Osteoblast (primary cell): ENCODE results near the gene RFK. TPM values are rescaled to one million over a fixed set of nuclear protein-coding genes. Genes with fewer than 3 reads are reported as not detected.

Experiments
- DNase-seq: peaks from one replicate; pipeline ENCODE4 v3.0.0; 2011; ENCODE audit warnings: low spot score, mixed read lengths; ENCODE audit not compliant: insufficient read length; ENCODE audit errors: missing footprints
- H2AFZ ChIP-seq: 2 replicates; pipeline ENCODE4 v1.6.0; 2011; ENCODE audit warnings: mild to moderate bottlenecking, low read length
- H3K27ac ChIP-seq: 2 replicates; pipeline ENCODE4 v1.5.1; 2011; ENCODE audit warnings: mild to moderate bottlenecking, low read depth, low read length, moderate library complexity
- H3K27me3 ChIP-seq: 2 replicates; pipeline ENCODE4 v1.6.0; 2012; ENCODE audit warnings: mild to moderate bottlenecking, control low read depth, inconsistent platforms, low read length, moderate library complexity; ENCODE audit not compliant: insufficient read depth
- H3K36me3 ChIP-seq: 2 replicates; pipeline ENCODE4 v1.5.1; 2011; ENCODE audit warnings: mild to moderate bottlenecking, low read length, control low read depth, moderate library complexity; ENCODE audit not compliant: insufficient read depth
- H3K4me1 ChIP-seq: 2 replicates; pipeline ENCODE4 v1.5.1; 2011; ENCODE audit warnings: mild to moderate bottlenecking, low read length, control low read depth, moderate library complexity; ENCODE audit not compliant: insufficient read depth
- H3K4me2 ChIP-seq: 2 replicates; pipeline ENCODE4 v1.6.0; 2011; ENCODE audit warnings: mild to moderate bottlenecking, low read length; ENCODE audit not compliant: insufficient read depth
- H3K4me3 ChIP-seq: fragments of 200-600 bp; sonication (generic); 3 replicates; pipeline ENCODE4 v1.5.1; 2012; ENCODE audit warnings: mild to moderate bottlenecking, low read length, inconsistent platforms; ENCODE audit not compliant: insufficient read depth
- H3K79me2 ChIP-seq: 2 replicates; pipeline ENCODE4 v1.6.0; 2012; ENCODE audit warnings: mild to moderate bottlenecking, low read length, control low read depth, inconsistent platforms; ENCODE audit not compliant: insufficient read depth
- H3K9me3 ChIP-seq: 2 replicates; pipeline ENCODE4 v1.5.1; 2011; ENCODE audit warnings: low read depth, low read length, control low read depth
- H4K20me1 ChIP-seq: 2 replicates; pipeline ENCODE4 v1.6.0; 2012; ENCODE audit warnings: mild to moderate bottlenecking, low read length, control low read depth; ENCODE audit not compliant: insufficient read depth
- total RNA-seq: library from RNA; depleted of rRNA; stranded (reverse); fragments of >200 nt; gene quantifications from 2 replicates; pipeline ENCODE4 v1.2.3, GENCODE V29; 2012
- TF ChIP-seq, protein P1 (sequence below): IDR thresholded peaks from 2 replicates; pipeline ENCODE4 v1.5.1; 2011; ENCODE audit warnings: mild to moderate bottlenecking, low read depth, low read length, moderate library complexity; ENCODE audit errors: extremely low read depth

Gene RFK
- total RNA-seq, 1 donor = 25.0 TPM

DNA sequence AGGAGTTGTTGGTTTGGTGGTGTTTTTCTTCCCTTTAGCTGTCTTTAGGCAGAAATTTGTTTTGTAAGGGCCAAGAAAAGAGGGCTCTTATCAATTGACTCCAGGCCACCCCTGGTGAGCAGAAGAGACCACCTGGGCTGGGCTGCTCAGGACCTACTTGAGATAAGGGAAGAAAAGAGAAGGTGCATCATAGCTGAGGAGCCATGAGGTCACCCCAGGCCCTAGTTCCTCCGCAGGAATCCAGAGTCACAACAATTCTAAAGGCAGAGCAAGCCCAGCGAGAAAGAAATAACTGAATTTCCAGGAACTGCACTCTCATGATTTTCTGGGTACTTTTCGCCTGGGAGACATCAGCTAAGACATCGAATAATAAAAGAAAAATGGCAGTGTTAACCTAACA is 34.9 kb downstream of the RFK start:
- Histone ChIP-seq H3K4me1 (no peaks in the 10 kb centered on the region), H3K79me2 (no peaks in the 10 kb centered on the region), H4K20me1 (no peaks in the 10 kb centered on the region), H3K9me3 (no peaks in the 10 kb centered on the region), H3K27ac (no peak overlapping the region), H3K4me3 (no peak overlapping the region), H3K36me3 (no peaks in the 10 kb centered on the region), H2AFZ (no peak overlapping the region), H3K4me2 (no peak overlapping the region), H3K27me3 (peaks cover 14% of the 10 kb centered on the region)
- no peak for DNase-seq
- TF ChIP-seq, protein P1, sequence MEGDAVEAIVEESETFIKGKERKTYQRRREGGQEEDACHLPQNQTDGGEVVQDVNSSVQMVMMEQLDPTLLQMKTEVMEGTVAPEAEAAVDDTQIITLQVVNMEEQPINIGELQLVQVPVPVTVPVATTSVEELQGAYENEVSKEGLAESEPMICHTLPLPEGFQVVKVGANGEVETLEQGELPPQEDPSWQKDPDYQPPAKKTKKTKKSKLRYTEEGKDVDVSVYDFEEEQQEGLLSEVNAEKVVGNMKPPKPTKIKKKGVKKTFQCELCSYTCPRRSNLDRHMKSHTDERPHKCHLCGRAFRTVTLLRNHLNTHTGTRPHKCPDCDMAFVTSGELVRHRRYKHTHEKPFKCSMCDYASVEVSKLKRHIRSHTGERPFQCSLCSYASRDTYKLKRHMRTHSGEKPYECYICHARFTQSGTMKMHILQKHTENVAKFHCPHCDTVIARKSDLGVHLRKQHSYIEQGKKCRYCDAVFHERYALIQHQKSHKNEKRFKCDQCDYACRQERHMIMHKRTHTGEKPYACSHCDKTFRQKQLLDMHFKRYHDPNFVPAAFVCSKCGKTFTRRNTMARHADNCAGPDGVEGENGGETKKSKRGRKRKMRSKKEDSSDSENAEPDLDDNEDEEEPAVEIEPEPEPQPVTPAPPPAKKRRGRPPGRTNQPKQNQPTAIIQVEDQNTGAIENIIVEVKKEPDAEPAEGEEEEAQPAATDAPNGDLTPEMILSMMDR = no peak

DNA sequence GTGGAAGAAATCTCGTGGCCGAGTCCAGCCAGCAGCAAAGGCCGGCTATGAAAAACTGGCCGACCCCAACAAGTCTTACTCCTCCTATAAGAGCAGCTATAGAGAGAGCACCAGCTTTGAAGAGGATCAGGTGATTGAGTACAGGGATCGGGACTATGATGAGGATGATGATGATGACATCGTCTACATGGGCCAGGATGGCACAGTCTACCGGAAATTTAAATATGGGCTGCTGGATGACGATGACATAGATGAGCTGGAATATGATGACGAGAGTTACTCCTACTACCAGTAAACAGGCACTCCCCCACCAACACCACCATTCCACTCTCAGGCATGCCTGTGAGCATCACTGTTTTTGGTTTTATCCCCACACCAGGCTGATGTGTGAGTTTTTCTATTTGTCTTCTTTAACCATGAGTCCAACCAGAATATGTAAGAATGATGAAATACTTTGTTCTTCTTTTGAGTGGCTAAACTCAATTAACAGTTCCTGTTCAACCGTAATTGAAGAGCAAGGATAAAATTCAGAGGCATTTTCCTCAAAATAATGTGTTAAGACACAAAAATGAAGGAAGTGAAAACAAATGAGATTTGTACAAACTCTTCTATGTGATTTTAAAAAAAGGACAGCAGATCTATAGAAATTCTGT is 35.5 kb downstream of the RFK start:
- no peaks in the 10 kb centered on the region for H4K20me1 ChIP-seq
- peaks cover 18% of the 10 kb centered on the region for H3K27me3 ChIP-seq
- H3K4me1 ChIP-seq = no peaks in the 10 kb centered on the region
- TF ChIP-seq, protein P1 = no peak
- no peaks in the 10 kb centered on the region for H3K36me3 ChIP-seq
- H3K9me3 ChIP-seq = no peaks in the 10 kb centered on the region
- no peak overlapping the region for H3K4me3 ChIP-seq
- no peak overlapping the region for H2AFZ ChIP-seq
- H3K79me2 ChIP-seq = no peaks in the 10 kb centered on the region
- DNase-seq = no peak
- no peak overlapping the region for H3K27ac ChIP-seq
- H3K4me2 ChIP-seq = no peak overlapping the region

DNA sequence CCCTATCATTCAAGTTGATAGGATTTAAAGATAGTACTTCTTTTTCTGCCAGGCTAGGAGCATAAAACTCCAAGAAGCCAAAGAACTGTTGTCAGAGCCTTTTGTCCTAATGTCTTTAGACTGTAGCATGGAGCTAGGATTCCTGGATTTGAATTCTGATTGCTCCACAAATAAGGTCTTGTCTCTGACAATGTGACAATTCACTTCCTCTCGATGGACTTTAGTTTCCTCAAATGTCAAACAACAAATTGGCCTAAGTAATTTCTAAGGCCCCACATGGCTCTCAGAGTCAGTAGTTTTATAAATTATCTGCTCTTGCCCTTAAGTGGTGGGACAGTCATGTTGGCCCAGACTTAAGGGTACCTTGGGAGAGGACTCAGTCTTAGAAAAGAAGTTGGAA is 36.7 kb downstream of the RFK start:
- Histone ChIP-seq H3K27me3 (peaks cover 19% of the 10 kb centered on the region), H3K36me3 (no peaks in the 10 kb centered on the region)
- TF ChIP-seq, protein P1 = no peak

DNA sequence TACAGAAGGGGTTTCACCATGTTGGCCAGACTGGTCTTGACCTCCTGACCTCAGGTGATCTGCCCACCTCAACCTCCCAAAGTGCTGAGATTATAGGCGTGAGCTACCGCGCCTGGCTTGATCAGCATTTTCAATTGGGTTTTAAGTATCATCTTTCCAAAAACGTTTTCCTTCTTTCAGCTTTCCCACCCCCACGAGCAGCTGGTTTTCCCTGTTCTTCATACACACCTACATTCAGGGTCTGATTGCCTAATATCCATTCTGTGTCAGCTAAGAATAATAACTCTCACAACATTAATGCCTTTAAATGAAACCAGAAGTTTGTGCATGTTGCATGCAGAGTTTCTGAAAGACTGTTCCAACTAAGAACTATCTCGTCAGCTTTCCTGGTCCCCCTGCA is 38.3 kb downstream of the RFK start:
- Histone ChIP-seq H3K27ac (no peak overlapping the region), H4K20me1 (no peaks in the 10 kb centered on the region), H3K27me3 (peaks cover 13% of the 10 kb centered on the region), H3K4me3 (no peak overlapping the region), H2AFZ (no peak overlapping the region), H3K79me2 (no peaks in the 10 kb centered on the region), H3K9me3 (no peaks in the 10 kb centered on the region), H3K4me2 (no peak overlapping the region), H3K36me3 (no peaks in the 10 kb centered on the region), H3K4me1 (no peaks in the 10 kb centered on the region)
- TF ChIP-seq, protein P1 = no peak
- DNase-seq = no peak

More for the DNA sequence above, 36.7 kb downstream of the RFK start:
- Histone ChIP-seq H3K27ac (no peak overlapping the region), H3K4me1 (no peaks in the 10 kb centered on the region), H4K20me1 (no peaks in the 10 kb centered on the region), H3K79me2 (no peaks in the 10 kb centered on the region), H2AFZ (no peak overlapping the region), H3K4me2 (no peak overlapping the region), H3K4me3 (no peak overlapping the region), H3K9me3 (no peaks in the 10 kb centered on the region)
- no peak for DNase-seq
